NT2/D1 (cell line): ENCODE results near the gene PHLPP1.

Experiments
- DNase-seq: peaks from one replicate; pipeline ENCODE4 v3.0.0-alpha.2; 2011; ENCODE audit warnings: low read depth, low spot score
- H3K27me3 ChIP-seq: 2 replicates; pipeline ENCODE4 v1.6.0; 2011; ENCODE audit warnings: mild to moderate bottlenecking; ENCODE audit not compliant: insufficient read length, insufficient read depth
- H3K36me3 ChIP-seq: 2 replicates; pipeline ENCODE4 v1.6.1; 2011; ENCODE audit warnings: mild to moderate bottlenecking, low read length, mixed read lengths; ENCODE audit not compliant: insufficient read depth, insufficient read length
- H3K4me1 ChIP-seq: 2 replicates; pipeline ENCODE4 v1.5.1; 2011; ENCODE audit not compliant: insufficient read depth, insufficient read length
- H3K4me3 ChIP-seq: 2 replicates; pipeline ENCODE4 v1.5.1; 2011; ENCODE audit warnings: low read depth; ENCODE audit not compliant: insufficient read length
- H3K9ac ChIP-seq: 2 replicates; pipeline ENCODE4 v1.6.0; 2011; ENCODE audit warnings: low read depth; ENCODE audit not compliant: insufficient read length
- H3K9me3 ChIP-seq: 2 replicates; pipeline ENCODE4 v1.5.1; 2011; ENCODE audit warnings: mild to moderate bottlenecking, low read length; ENCODE audit not compliant: insufficient read depth
- SUZ12 ChIP-seq: IDR thresholded peaks from 2 replicates; pipeline ENCODE4 v1.6.1; 2011; ENCODE audit not compliant: insufficient read length, insufficient read depth; ENCODE audit errors: extremely low read depth
- YY1 ChIP-seq: IDR thresholded peaks from 2 replicates; pipeline ENCODE4 v1.6.1; 2011; ENCODE audit not compliant: insufficient read length, insufficient read depth
- ZNF274 ChIP-seq: IDR thresholded peaks from 2 replicates; pipeline ENCODE4 v1.6.1; 2011; ENCODE audit warnings: mild to moderate bottlenecking, low read depth, low read length

Gene PHLPP1

DNA sequence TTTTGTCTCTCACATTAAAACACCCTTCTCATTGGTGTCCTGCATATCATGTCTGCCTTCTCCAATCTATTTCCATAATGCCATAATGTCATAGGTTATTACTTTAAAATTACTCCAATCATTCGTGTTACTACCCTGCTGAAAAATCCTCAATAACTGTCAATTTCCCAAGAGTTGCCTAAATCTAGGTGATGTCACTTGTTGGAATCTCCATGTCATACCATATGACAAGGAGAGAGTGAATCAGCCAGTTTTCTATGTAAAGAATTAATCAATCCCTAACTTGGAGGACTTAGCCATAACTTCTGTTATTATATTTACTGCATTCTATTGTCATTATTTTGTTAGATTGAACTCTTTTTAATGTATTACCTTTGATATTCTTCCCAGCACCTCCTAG is 62.5 kb downstream of the PHLPP1 start:
- Histone ChIP-seq H3K27me3 (no peaks in the 10 kb centered on the region), H3K36me3 (no peaks in the 10 kb centered on the region), H3K9me3 (no peaks in the 10 kb centered on the region), H3K9ac (no peak overlapping the region), H3K4me3 (no peak overlapping the region), H3K4me1 (no peaks in the 10 kb centered on the region)
- no peak for DNase-seq
- TF ChIP-seq YY1 (no peak), SUZ12 (no peak), ZNF274 (no peak)

DNA sequence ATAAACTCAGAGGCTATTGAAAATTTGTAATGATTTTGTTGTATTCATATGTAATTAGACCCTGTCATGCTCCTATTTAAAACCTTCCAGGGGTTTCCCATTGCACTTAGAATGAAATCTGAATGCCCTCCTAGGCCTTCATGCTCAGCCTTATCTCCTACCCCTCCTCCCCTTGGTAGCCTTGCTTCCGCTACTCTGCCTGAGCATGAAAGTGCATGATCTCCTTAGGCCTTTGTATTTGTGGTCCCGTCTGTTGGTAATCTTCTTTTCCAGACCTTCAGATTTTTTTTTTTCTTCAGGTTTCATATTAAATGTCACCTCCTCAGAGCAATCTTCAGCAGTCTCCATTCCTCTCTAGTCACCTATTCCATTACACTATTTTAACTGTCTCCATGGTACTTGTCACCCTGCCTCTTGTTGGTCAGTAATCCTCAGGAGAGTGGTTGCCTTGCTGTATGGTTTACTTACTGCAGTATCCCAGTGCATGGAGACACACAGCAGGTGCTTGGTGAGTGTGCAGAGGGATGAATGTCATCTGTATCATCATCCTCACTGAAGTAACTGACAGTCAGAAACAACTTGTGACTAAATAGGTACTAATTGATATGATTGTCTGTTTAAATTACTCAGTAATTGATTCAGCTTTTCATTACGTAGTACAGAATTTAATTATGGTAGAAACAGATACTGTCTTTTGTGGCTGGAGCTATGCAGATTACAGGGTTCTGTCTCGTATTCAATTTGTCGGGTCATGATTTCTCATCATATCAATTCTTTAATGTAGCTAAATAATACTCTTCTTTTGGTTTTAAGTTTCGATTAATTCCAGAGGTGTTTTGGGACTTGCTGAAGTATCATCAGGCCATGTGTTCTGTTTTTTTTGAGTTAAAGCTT is 63.9 kb downstream of the PHLPP1 start:
- Histone ChIP-seq H3K4me1 (no peaks in the 10 kb centered on the region), H3K9ac (no peak overlapping the region), H3K27me3 (no peaks in the 10 kb centered on the region), H3K4me3 (no peak overlapping the region), H3K36me3 (no peaks in the 10 kb centered on the region), H3K9me3 (no peaks in the 10 kb centered on the region)
- no peak for TF ChIP-seq ZNF274
- TF ChIP-seq SUZ12: no peak
- TF ChIP-seq YY1: no peak
- no peak for DNase-seq

DNA sequence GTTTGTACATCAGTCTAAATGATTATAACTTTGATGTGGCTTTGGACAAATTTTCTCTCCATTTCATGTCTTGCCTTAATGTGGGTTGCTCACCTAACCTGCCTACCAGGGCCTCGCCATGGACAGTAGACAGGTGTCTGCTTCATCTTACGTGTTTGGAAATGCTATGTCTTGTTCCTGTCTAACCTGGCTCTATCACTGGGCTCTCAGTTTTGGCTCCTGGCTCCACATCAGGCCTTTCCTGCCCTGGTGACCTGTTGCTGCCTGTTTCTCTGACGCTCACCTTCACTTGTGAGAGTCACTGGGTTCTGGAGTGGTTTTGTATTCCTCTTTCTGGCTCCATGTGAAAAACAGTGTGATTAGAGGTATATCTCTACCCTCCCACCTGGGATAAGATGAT is 65.9 kb downstream of the PHLPP1 start:
- Histone ChIP-seq H3K9me3 (no peaks in the 10 kb centered on the region), H3K4me1 (no peaks in the 10 kb centered on the region), H3K4me3 (no peak overlapping the region), H3K9ac (no peak overlapping the region), H3K36me3 (no peaks in the 10 kb centered on the region), H3K27me3 (no peaks in the 10 kb centered on the region)
- TF ChIP-seq SUZ12: no peak
- no peak for TF ChIP-seq YY1
- no peak for TF ChIP-seq ZNF274
- no peak for DNase-seq

DNA sequence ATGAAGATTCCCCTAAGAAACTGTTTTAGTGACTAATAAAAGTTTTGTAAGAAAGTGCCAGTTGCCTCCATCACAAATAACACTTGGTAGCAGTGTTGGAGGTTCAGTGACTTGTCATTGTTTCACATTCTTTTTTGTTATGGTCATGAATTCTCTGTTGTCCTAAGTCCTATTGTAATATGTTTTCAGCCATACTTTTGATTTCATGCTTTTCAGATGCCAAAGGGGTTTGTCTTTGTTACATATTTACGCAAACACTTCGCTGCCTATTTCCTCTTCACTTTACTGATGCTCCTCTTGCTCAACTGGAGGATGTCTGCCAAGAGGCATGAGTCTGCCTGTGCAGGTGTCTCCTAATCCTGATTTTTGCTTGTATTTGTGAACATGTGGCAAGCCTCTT is 66.6 kb downstream of the PHLPP1 start:
- no peak for DNase-seq
- TF ChIP-seq ZNF274: no peak
- TF ChIP-seq SUZ12: no peak
- no peak for TF ChIP-seq YY1
- Histone ChIP-seq H3K4me1 (no peaks in the 10 kb centered on the region), H3K27me3 (no peaks in the 10 kb centered on the region), H3K4me3 (no peak overlapping the region), H3K36me3 (no peaks in the 10 kb centered on the region), H3K9me3 (no peaks in the 10 kb centered on the region), H3K9ac (no peak overlapping the region)

DNA sequence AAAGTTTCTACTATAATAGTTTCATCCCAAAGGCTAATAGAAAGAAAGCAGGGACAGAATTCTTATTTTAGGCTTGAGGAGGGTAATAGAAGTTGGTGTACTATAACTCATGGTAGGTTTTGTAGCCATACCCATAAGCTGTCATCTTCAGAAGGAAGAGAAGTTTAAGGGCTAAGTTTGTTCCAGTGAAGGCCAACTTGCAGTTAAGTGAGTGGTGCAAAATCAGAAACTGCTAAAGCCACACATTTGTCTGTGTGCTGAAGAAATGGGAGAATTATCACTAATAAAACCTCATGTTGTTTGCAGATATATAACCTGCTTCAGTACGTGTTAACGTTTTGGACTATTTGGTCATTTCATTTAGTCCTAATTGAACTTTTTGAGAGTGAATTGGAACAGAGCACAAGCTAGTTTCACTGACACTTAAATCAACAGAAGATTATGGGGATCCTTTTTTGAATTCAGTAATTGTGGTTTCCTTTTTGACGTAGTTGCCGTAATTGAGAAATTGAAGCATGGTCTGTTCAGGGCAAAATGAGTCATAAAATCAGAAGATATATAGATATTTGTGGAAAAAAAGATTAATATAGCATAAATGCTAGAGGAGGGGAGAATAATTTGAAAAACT is 69.1 kb downstream of the PHLPP1 start:
- Histone ChIP-seq H3K9ac (no peak overlapping the region), H3K36me3 (no peaks in the 10 kb centered on the region), H3K27me3 (no peaks in the 10 kb centered on the region), H3K4me3 (no peak overlapping the region), H3K4me1 (no peaks in the 10 kb centered on the region), H3K9me3 (no peaks in the 10 kb centered on the region)
- no peak for DNase-seq
- TF ChIP-seq YY1: no peak
- no peak for TF ChIP-seq ZNF274
- TF ChIP-seq SUZ12: no peak

DNA sequence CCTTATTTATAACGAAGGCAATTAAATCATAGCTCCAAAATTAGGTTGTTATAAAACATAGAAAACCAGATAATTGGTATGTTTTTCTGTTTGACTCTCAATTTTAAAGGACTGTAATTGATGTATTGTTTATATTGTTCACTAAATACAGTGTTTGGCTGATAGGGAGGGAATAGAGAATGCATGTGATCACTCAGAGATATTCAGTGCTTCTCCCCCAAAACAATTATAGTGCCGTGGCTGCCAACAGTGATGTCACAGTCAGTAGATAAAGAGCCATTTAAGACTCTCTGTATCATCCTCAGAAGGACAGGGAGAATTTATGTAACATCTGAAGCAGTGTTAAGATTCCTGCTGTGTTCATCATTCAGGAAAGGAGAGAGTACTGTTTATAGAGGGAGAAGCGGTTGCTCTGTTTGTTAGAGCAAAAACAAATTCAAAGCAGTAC is 69.6 kb downstream of the PHLPP1 start:
- TF ChIP-seq ZNF274 (no peak), YY1 (no peak), SUZ12 (no peak)
- Histone ChIP-seq H3K9ac (no peak overlapping the region), H3K36me3 (no peaks in the 10 kb centered on the region), H3K9me3 (no peaks in the 10 kb centered on the region), H3K4me1 (no peaks in the 10 kb centered on the region), H3K4me3 (no peak overlapping the region), H3K27me3 (no peaks in the 10 kb centered on the region)
- no peak for DNase-seq

DNA sequence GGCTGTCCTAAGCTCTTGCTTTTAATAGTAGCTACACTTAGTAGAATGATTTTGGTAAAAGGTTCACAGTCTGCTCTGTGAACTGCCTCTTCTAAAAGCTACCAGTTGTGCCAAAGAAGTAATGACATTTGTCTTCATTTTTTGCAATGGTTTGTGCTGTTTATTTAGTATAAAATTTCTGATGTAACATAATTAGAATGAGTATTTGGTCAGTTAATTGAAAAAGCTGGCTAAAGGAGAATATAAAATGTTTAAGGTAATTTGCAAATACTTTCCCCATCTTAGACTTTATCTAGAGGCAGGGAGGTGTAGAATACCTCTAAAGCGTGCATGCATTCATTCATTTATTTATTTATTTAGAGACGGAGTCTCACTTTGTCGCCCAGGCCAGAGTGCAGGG is 71.3 kb downstream of the PHLPP1 start:
- Histone ChIP-seq H3K27me3 (no peaks in the 10 kb centered on the region), H3K4me3 (no peak overlapping the region), H3K4me1 (no peaks in the 10 kb centered on the region), H3K9me3 (no peaks in the 10 kb centered on the region), H3K36me3 (no peaks in the 10 kb centered on the region), H3K9ac (no peak overlapping the region)
- DNase-seq: no peak
- TF ChIP-seq YY1: no peak
- no peak for TF ChIP-seq SUZ12
- no peak for TF ChIP-seq ZNF274

DNA sequence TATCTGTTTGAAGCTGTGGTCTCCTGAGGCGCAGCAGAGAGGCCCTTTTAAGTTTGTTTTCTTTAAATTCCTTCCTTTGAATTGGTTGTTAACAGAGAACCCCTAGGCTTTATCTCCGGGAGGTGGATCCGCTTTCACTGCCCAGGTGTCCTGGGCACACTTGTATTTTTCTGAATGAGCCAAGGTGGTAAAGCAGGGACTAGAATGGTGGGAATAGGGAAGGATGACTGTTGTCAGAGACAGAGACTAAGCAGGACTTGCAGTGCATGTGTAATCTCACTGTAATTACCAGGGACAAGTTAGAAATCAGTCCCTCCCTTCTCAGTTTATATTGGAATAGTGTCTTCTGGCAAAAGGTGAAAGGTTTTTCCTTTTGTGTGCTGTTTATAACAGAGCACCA is 72.8 kb downstream of the PHLPP1 start:
- no peak for DNase-seq
- Histone ChIP-seq H3K27me3 (no peaks in the 10 kb centered on the region), H3K9me3 (no peaks in the 10 kb centered on the region; the same call in 1 of the 2 replicates), H3K36me3 (no peaks in the 10 kb centered on the region), H3K4me3 (no peak overlapping the region), H3K9ac (no peak overlapping the region), H3K4me1 (no peaks in the 10 kb centered on the region)
- no peak for TF ChIP-seq SUZ12
- TF ChIP-seq YY1: no peak
- no peak for TF ChIP-seq ZNF274
